ENCODE data around the gene GNAI2.
"Not testable (repeated sequence)": the region's sequence is repeated elsewhere in the genome, so short reads cannot be mapped to it uniquely, and the experiment has no call there.

Gene GNAI2

GRCh38 chr3:50226888-50227389, 9.1 kb upstream of the GNAI2 start:
- peak; percentile 26 for DNase-seq (ENCODE audit: low read depth)

GRCh38 chr3:50227390-50228183, 8.4 kb upstream of the GNAI2 start:
- peak; percentile 86 for DNase-seq (ENCODE audit: low read depth)

- DNase-seq (ENCODE audit: low read depth): not testable (repeated sequence)
These were observed 7.7 kb upstream of the GNAI2 start for GRCh38 chr3:50228184-50228763.

DNA sequence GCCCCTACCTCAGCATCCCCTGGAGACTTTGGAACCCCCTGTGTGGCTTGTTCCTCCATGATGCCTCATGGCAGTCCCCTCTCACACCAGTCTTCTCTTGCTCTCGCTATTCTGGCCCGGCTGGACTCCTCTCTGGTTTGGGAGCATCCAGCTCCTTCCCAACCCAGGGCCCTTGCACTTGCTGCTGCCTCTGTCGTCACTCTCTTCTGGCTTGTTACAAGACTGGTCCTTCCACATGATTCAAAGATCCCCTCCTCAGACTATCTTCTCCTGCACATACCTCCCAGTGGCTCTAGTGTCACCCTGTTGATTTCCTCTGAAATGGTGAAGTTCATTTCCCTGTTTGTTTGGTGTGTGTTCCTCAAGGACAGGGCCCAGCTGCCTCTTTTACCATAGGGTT, 6.5 kb upstream of the GNAI2 start:
- DNase-seq (ENCODE audit: low read depth): no peak

- no peak for DNase-seq (ENCODE audit: low read depth)
These were observed 5.8 kb upstream of the GNAI2 start for GRCh38 chr3:50230104-50230793.

DNA sequence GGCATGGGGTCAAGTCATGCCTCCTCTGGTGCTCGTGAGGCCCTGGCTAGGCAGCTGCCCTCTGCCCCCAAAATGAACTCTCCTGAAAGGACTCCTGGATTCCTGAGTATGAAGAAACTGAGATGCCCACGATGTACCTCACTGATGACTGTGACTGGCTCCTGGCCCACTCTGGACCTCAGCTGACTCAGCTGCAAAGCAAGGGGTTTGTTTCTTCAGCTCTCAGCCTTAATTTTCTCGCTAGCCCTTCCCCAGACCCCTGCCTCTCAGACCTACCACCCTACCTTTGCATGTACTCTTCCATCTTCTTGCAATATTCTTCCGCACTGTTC, 5.2 kb upstream of the GNAI2 start:
- no peak for DNase-seq (ENCODE audit: low read depth)

DNA sequence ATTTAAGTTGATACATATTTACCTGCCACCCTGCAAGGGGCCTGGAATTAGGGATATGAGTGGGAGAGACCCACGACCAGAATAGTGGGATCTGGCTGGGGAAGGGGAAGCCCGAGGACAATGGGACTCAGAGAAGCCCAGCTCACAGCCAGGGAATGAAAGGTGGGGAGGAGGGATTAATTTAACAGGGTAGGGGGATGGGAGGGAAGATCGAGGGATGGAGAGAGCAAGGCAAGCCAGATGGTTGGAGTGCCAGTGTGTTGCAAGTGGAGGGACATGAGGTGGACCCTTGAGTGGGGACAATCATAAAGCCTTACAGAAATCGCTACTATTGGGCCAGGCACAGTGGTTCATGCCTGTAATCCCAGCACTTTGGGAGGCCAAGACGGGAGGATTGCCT, 4.4 kb upstream of the GNAI2 start:
- no peak for DNase-seq (ENCODE audit: low read depth)

DNA sequence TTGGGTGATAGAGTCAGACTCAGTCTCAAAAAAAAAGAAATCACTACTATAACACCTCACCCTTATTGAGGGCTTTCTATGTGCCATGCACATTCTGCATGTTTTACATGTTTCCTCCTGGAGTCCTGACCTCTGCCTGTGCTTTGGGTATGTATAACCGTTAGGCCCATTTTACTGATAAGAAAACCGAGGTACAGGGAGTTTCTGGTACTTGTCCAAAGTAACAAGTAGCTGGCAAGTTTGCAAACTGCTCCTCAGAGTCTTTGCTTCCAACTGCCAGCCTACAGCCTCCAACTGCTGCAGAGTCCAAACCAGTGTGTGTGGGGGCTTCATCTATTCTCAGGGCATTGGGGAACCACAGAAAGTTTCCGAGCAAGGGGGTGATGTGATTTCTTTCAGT, 3.7 kb upstream of the GNAI2 start:
- DNase-seq (ENCODE audit: low read depth): no peak

- no peak for DNase-seq (ENCODE audit: low read depth)
These were observed 2.8 kb upstream of the GNAI2 start for GRCh38 chr3:50233176-50233575.

DNA sequence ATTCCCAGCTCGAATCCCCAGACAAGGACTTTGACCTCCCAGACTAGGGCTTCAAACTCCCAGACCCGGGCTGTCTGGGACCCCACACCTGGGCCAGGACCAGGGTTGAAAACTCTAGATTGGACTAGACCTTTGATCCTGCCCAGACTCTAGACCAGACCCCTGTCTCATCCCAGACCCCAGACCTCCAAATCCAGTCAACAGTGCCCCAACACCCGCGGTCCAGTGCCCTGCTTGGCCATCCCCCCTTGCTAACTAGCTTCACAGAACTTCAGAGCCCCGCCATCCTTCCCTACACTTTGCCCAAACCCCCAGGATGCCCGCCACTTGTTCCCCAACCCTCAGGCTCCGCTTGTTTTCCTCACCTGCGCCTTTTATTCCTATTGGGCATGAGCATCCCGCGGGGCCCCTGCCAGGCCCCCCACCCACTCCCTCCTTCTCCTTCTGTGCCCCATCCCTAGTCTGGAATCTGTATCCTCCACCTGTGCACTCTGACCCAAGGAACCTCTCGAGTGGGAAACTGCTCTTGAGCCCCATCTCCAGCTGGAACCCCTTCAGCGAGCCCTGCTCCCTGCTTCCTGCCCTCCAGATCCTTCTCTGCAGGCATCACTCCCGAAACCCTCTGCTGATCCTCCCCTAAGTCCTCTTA, 604 bp downstream of the GNAI2 start:
- no peak for DNase-seq (ENCODE audit: low read depth)

GRCh38 chr3:50237133-50237651, 1.2 kb downstream of the GNAI2 start:
- DNase-seq (ENCODE audit: low read depth): no peak

GRCh38 chr3:50237754-50238548, 1.9 kb downstream of the GNAI2 start:
- DNase-seq (ENCODE audit: low read depth): peak; percentile 83

DNA sequence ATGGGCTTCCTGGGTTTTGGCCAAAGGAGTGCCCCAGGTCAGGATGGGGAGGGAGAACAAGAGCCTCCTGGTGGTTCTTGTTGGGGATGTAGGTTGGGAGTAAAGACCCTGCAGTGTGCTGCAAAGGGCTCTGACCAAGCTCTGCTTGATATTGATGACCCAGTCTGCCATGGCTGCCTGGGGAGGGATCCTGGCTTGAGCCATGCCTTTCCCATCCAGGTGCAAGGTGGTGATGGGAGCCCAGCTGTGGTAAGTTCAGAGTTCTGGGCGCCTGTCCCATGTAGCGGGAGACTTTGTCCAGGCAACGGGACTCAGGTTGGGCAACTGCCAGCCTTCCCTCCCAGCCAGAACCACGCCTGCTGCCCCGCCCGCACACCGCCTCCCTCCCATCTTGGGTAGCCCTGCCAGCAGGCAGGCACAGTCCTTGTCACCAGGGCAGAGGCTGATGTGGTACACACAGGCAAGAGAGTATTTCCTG, 2.6 kb downstream of the GNAI2 start:
- no peak for DNase-seq (ENCODE audit: low read depth)

GRCh38 chr3:50239649-50240048, 3.6 kb downstream of the GNAI2 start:
- DNase-seq (ENCODE audit: low read depth): no peak

- DNase-seq (ENCODE audit: low read depth): no peak
These were observed 5.2 kb downstream of the GNAI2 start for GRCh38 chr3:50241163-50241562.

DNA sequence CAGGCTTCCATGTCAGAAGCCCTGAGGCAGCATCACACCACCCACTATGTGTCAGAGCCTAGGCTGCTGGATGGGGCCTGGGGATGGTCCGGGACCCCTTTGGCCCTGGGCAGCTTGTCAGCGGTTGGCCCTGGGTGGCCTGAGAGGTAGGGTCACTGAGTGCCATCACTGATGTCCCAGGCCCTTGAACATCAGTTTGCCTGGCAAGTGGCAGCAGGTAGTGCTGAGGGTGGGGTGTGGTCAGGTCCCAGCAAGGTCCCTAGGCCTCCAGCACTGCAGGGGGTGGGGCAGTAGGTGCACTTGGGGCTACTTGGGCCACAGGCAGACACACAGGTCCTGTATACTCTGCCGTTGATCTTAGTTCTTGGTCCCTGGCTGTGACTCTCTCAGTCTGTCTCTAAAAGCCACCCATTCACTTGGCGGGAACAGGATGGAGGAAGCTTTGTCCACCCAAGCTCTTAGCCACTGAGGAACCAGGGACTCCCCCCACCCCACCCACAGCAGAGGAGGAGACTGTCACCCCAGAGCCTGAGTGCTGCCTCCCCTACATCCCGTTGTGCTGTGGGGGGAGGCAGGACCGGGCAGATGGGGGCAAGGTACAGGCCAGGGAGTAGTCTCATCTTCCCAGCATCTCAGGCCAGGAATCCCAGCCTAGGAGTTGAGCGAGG, 5.8 kb downstream of the GNAI2 start:
- DNase-seq (ENCODE audit: low read depth): no peak

DNA sequence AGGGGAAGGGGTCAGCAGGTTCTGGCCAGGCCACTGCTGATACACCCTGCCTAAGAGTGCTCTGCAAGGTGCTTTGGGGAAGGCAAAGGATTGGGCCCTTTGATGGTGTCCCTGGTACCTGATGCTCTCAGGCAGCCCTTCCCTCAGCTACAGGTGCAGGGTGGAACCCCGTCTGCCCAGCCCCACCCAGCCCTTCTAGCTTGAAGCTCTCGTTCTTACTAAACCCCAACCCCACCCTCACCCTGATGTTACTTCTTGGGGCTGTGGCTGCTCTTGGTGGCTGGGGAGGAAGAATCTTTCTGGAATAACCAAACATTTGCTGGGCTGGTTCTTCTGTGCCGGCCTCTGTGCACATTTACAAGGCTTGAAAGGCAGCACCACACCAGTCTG, 6.4 kb downstream of the GNAI2 start:
- no peak for DNase-seq (ENCODE audit: low read depth)

- peak; percentile 46 for DNase-seq (ENCODE audit: low read depth)
These were observed 7.0 kb downstream of the GNAI2 start for GRCh38 chr3:50242851-50243542.

DNA sequence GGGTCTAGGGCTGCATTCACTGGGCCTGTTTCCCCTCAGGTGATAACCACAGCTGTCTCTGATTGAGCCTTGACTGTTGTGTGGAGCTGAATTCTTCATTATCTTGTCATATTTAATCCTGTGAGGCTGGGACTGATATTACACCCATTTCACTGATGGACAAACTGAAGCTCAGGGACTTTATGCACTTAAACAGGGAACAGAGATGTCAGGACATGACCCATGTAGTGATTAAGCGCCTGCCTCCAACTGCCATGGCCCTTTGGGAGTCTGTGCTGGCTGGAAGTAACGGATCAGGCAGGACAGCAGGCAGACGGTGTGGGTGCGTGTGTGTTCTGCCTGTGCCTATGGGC, 7.5 kb downstream of the GNAI2 start:
- DNase-seq (ENCODE audit: low read depth): no peak

GRCh38 chr3:50244813-50245212, 8.8 kb downstream of the GNAI2 start:
- not testable (repeated sequence) for DNase-seq (ENCODE audit: low read depth)
